ENCODE data around the gene TOR1B. TPM values are rescaled to one million over a fixed set of nuclear protein-coding genes. Genes with fewer than 3 reads are reported as not detected.

Gene TOR1B
- total RNA-seq, 1 experiment from 2014 or later = 19.0 TPM

GRCh38 chr9:129798973-129799372 lies 4.0 kb upstream of the TOR1B start:
- no peak overlapping the region for H3K4me3 ChIP-seq (replicated peaks in 1 of 2; ENCODE audit: low read depth in 1 of 2, low read length in 2 of 2)
- no peak for ATAC-seq
- no TSS peak for BruUV-seq (replicated peaks)
- peaks cover 2 to 4% of the 10 kb centered on the region in 2 experiments; a peak in 3 of 4 replicates for H3K4me1 ChIP-seq (ENCODE audit: control insufficient read depth in 1 of 2, insufficient read depth in 2 of 2, low read length in 2 of 2)
- H3K4me2 ChIP-seq (ENCODE audit: low read length) = no peak overlapping the region
- no peaks in the 10 kb centered on the region for H3K9me3 ChIP-seq (ENCODE audit: control insufficient read depth in 1 of 2, insufficient read depth in 1 of 2, low read depth in 1 of 2, low read length in 2 of 2)
- H3K79me2 ChIP-seq (ENCODE audit: insufficient read depth, low read length) = peaks cover 5% of the 10 kb centered on the region; the same call in 1 of the 2 replicates
- peaks cover 4% of the 10 kb centered on the region; the same call in 1 of the 2 replicates for H3K27me3 ChIP-seq (ENCODE audit: insufficient read depth, low read length)
- no peak overlapping the region for H3K9ac ChIP-seq (ENCODE audit: low read length)
- DNase-seq (ENCODE audit: low read depth, low spot score) = no peak
- TF ChIP-seq CEBPB (IDR thresholded peaks at IDR 0.05; ENCODE audit: low read depth) (no peak), JUND (IDR thresholded peaks at IDR 0.05) (no peak), EZH2 (IDR thresholded peaks at IDR 0.05) (no peak), EZH2phosphoT487 (IDR thresholded peaks at IDR 0.05; ENCODE audit: borderline replicate concordance) (no peak), SIN3A (IDR thresholded peaks at IDR 0.05; ENCODE audit: low read depth) (no peak), MAX (IDR thresholded peaks at IDR 0.05) (no peak), POLR2A (IDR thresholded peaks at IDR 0.05; ENCODE audit: borderline replicate concordance, extremely low read depth, insufficient read depth, insufficient read length) (no peak), ZFX (IDR thresholded peaks at IDR 0.05) (no peak), CTCF (IDR thresholded peaks at IDR 0.05 in 2 of 3, conservative IDR thresholded peaks at IDR 0.05 in 1 of 3; ENCODE audit: borderline replicate concordance in 1 of 3, insufficient read depth in 1 of 3, low read depth in 2 of 3, low read length in 2 of 3) (no peak), CBX3 (IDR thresholded peaks at IDR 0.05; ENCODE audit: low read depth) (no peak), YY1 (IDR thresholded peaks at IDR 0.05; ENCODE audit: extremely low read depth, insufficient replicate concordance, low read depth, low read length) (no peak), SP1 (IDR thresholded peaks at IDR 0.05; ENCODE audit: low read depth) (no peak), ELF1 (IDR thresholded peaks at IDR 0.05; ENCODE audit: borderline replicate concordance, low read depth) (no peak)
- ChIA-PET RAD21 (ENCODE audit: low non-redundant PET in 1 of 2, low total read pairs in 2 of 2, uncharacterized antibody in 2 of 2, unreplicated experiment in 2 of 2) (no interaction called here), CTCF (no interaction called here), POLR2A (no interaction called here)
- H2AFZ ChIP-seq (ENCODE audit: low read depth, low read length, poor library complexity, severe bottlenecking) = no peak overlapping the region
- no peaks in the 10 kb centered on the region for H3K36me3 ChIP-seq (ENCODE audit: control insufficient read depth in 1 of 2, insufficient read depth in 2 of 2, low read length in 2 of 2)
- H3K9me2 ChIP-seq (ENCODE audit: insufficient read depth) = no peaks in the 10 kb centered on the region
- no peaks in the 10 kb centered on the region for H4K20me1 ChIP-seq (ENCODE audit: insufficient read depth)
- intact Hi-C loops (cut with micrococcal nuclease) = no loop called here
- no peak overlapping the region for H3K27ac ChIP-seq (ENCODE audit: low read depth, low read length)
